ENCODE data around the gene ADK.
A peak's percentile ranks its signal among the peaks of the same experiment; 100 is the strongest.

ADK gene

DNA sequence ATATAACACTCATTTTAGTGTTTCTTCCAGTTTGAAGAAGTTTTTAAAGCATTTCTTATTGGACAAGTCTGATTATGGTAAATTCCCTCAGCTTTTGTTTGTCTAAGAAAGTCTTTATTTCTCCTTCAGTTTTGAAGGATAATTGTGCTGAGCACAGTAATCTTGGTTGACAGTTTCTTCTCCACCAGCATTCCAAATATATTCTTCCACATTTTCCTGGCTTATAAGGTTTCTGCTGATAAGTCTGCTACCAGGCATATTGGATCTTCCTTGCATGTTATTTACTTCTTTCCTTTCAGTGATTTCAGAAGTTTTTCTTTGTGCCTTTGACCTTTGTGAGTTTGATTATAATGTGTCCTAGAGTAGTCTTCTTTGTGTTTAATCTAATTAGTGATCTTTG lies 210.7 kb downstream of the ADK start:
- Histone ChIP-seq H3K27me3 (ENCODE audit: low read depth) (no peaks in the 10 kb centered on the region), H3K9me3 (no peaks in the 10 kb centered on the region; the same call in 1 of the 2 replicates), H3K4me3 (no peak overlapping the region), H3K4me1 (no peaks in the 10 kb centered on the region), H3K36me3 (replicated peaks) (no peaks in the 10 kb centered on the region)
- in situ Hi-C loops (cut with MboI; ENCODE audit: low sequenced_read_pairs), result no loop called here
- DNase-seq (ENCODE audit: low spot score in 2 of 2), result no peak

DNA sequence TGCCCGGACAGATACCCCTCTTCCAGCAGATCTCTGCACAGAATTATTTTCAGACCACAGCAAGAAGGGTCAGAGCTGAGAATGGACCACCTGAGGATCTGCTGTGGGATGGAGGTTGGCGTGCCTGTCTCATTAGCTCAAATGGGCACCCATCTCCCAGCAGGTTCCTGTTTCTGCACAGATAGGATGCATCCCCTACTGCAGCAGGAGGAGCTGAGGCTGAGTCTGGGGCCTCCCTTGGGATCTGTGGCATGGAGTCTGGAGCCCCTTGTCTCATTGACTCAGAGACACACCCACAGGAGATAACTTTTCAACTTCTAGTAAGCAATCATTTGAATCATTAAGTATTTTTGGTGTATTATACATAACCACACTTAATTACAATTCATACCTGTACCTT lies 212.7 kb downstream of the ADK start:
- no peak for DNase-seq (ENCODE audit: low spot score in 2 of 2)
- Histone ChIP-seq H3K27me3 (ENCODE audit: low read depth) (no peaks in the 10 kb centered on the region), H3K36me3 (replicated peaks) (no peaks in the 10 kb centered on the region), H3K9me3 (no peaks in the 10 kb centered on the region; the same call in 1 of the 2 replicates), H3K4me1 (no peaks in the 10 kb centered on the region), H3K4me3 (no peak overlapping the region)
- in situ Hi-C loops (cut with MboI; ENCODE audit: low sequenced_read_pairs), result no loop called here

DNA sequence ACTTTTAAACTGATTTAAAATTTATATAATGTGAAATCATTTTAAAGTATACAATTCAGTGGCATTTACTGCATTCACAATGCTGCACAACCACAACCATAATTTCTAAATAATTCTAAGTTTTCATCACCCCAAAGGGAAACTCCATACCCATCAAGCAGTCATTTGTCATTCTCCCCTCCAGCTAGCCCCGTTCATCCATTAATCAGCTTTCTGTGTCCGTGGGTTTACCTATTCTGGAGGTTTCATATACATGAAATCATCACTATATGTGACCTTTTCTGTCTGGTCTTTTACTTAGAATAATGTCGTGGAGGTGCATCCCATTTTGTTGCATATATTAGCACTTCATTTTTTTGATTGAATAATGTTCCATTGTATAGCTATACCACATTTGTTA lies 214.1 kb downstream of the ADK start:
- Histone ChIP-seq H3K4me3 (no peak overlapping the region), H3K36me3 (replicated peaks) (no peaks in the 10 kb centered on the region), H3K27me3 (ENCODE audit: low read depth) (no peaks in the 10 kb centered on the region), H3K4me1 (no peaks in the 10 kb centered on the region), H3K9me3 (no peaks in the 10 kb centered on the region; the same call in 1 of the 2 replicates)
- DNase-seq (ENCODE audit: low spot score in 2 of 2), result no peak
- in situ Hi-C loops (cut with MboI; ENCODE audit: low sequenced_read_pairs), result no loop called here

DNA sequence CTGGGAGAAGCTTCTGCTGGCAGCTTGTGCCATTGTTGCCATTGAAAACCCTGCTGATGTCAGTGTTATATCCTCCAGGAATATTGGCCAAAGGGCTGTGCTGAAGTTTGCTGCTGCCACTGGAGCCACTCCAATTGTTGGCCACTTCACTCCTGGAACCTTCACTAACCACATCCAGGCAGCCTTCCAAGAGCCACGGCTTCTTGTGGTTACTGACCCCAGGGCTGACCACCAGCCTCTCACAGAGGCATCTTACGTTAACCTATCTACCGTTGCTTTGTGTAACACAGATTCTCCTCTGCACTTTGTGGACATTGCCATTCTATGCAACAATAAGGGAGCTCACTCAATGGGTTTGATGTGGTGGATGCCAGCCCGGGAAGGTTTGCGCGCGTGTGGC lies 220.7 kb downstream of the ADK start:
- H3K4me1 ChIP-seq, result no peaks in the 10 kb centered on the region
- DNase-seq (ENCODE audit: low spot score in 2 of 2), result no peak
- H3K9me3 ChIP-seq, result no peaks in the 10 kb centered on the region
- in situ Hi-C loops (cut with MboI; ENCODE audit: low sequenced_read_pairs), result no loop called here
- H3K36me3 ChIP-seq (replicated peaks), result no peaks in the 10 kb centered on the region
- no peaks in the 10 kb centered on the region for H3K27me3 ChIP-seq (ENCODE audit: low read depth)
- H3K4me3 ChIP-seq, result no peak overlapping the region

DNA sequence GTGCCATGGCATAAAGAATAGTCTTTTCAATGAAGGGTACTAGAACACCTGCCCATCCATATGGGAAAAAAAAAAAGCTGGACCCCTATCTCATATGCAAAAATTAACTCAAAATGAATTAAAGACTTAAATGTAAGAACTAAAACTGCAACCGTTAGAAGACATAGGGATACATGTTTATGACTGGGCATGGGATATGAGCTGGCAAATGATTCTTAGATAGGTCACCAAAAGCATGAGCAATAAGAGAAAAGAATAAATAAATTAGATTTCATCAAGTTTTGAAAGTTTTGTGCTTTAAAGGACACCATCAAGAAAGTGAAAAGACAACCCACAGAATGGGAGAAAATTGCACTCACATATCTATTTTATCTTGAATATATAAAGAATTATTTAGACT lies 222.0 kb downstream of the ADK start:
- H3K27me3 ChIP-seq (ENCODE audit: low read depth), result no peaks in the 10 kb centered on the region
- H3K9me3 ChIP-seq, result no peaks in the 10 kb centered on the region
- H3K36me3 ChIP-seq (replicated peaks), result no peaks in the 10 kb centered on the region; the same call in 1 of the 2 replicates
- DNase-seq (ENCODE audit: low spot score in 2 of 2), result no peak
- in situ Hi-C loops (cut with MboI; ENCODE audit: low sequenced_read_pairs), result no loop called here
- no peaks in the 10 kb centered on the region for H3K4me1 ChIP-seq
- no peak overlapping the region for H3K4me3 ChIP-seq

DNA sequence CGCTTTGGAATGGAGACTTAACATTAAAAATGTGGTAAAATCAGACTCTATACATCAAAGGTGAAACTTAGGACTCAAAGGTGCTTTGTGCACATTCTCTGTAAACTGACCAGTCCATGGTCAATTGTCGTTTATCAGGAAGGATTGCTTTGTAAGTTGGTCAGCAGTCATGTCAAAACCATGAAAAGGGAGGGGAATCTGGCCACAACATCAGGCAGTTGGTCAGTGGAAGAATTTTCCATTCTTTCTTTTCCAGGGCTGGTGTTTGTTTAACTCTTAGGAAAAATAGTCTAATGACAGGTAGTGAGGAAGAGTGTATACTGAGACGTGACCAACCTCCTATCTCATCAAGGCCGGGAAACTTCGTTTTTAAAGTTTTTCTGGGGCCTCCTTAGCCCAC lies 226.5 kb downstream of the ADK start:
- in situ Hi-C loops (cut with MboI; ENCODE audit: low sequenced_read_pairs), result no loop called here
- Histone ChIP-seq H3K4me1 (no peaks in the 10 kb centered on the region), H3K36me3 (replicated peaks) (no peaks in the 10 kb centered on the region; the same call in 1 of the 2 replicates), H3K9me3 (no peaks in the 10 kb centered on the region), H3K4me3 (no peak overlapping the region), H3K27me3 (ENCODE audit: low read depth) (no peaks in the 10 kb centered on the region)
- no peak for DNase-seq (ENCODE audit: low spot score in 2 of 2)

DNA sequence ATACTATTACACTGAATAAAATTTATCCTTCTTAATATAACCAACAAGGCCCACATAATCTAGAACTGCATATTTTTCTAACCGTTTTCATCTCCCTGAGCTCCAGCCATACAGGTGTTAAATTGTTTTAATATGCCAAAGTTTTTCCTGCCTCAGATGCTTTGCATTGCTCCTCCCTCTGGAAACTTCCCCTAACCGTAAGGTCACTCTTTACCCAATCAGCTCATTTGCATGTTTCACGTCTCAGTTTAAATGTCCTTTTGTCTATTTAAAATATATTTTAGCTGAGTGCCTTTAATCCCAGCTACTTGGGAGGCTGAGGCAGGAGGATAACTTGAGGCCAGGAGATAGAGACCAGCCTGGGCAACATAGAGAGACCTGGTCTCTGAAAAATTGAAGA lies 228.5 kb downstream of the ADK start:
- H3K4me1 ChIP-seq, result no peaks in the 10 kb centered on the region; the same call in 1 of the 2 replicates
- no peaks in the 10 kb centered on the region for H3K9me3 ChIP-seq
- no peaks in the 10 kb centered on the region for H3K27me3 ChIP-seq (ENCODE audit: low read depth)
- no peak overlapping the region for H3K4me3 ChIP-seq
- no peaks in the 10 kb centered on the region; the same call in 1 of the 2 replicates for H3K36me3 ChIP-seq (replicated peaks)
- DNase-seq (ENCODE audit: low spot score in 2 of 2), result no peak
- in situ Hi-C loops (cut with MboI; ENCODE audit: low sequenced_read_pairs), result no loop called here

DNA sequence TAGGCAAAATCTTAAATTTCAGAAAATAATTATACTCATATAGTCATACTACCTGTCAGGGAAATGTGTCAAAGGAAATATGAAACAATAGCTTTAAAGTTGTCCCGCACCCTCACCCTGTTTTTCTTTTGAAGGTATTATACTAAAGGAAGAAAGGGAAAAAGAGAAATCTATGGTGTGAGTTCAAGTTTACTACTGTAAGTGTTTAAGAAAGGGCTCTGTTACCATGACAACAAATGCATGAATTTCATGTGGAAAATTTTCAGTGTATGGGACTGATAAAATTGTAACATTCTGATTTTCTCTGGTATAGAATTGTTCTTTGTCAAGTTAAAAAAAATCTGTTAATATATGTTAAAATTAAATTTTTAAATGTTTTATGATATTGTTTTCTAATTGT lies 229.8 kb downstream of the ADK start:
- in situ Hi-C loops (cut with MboI; ENCODE audit: low sequenced_read_pairs), result no loop called here
- no peak for DNase-seq (ENCODE audit: low spot score in 2 of 2)

DNA sequence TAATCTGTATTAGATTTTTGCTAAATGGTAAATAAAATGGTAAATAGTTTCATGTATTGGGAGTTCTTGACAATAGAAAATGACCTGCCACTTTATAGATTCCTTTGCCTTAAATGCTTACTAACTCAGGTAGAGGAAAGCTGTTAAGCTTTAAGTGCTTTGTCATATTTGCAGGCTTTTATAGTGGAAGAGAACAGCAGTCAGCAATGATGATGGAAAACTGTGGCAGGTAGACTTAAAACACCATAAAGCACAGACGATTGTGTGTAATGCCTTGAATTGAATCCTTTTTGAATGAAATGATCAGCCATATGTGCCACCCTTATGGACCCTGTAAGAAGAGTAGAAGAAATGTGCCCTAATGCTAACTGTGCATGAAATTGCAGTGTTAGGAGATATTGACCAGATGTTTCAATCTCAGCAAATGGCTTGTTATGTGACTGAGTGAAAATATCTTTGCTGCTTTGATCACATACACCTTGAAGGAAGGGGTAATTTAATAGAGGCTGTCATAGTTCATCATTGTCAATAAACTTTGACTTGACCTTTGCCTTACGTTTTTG lies 230.4 kb downstream of the ADK start:
- in situ Hi-C loops (cut with MboI; ENCODE audit: low sequenced_read_pairs), result no loop called here

More for the DNA sequence above, 229.8 kb downstream of the ADK start:
- H3K4me3 ChIP-seq, result no peak overlapping the region
- H3K9me3 ChIP-seq, result no peaks in the 10 kb centered on the region
- peaks cover 3% of the 10 kb centered on the region; the same call in 1 of the 2 replicates for H3K4me1 ChIP-seq
- no peaks in the 10 kb centered on the region for H3K27me3 ChIP-seq (ENCODE audit: low read depth)
- no peaks in the 10 kb centered on the region; the same call in 1 of the 2 replicates for H3K36me3 ChIP-seq (replicated peaks)

DNA sequence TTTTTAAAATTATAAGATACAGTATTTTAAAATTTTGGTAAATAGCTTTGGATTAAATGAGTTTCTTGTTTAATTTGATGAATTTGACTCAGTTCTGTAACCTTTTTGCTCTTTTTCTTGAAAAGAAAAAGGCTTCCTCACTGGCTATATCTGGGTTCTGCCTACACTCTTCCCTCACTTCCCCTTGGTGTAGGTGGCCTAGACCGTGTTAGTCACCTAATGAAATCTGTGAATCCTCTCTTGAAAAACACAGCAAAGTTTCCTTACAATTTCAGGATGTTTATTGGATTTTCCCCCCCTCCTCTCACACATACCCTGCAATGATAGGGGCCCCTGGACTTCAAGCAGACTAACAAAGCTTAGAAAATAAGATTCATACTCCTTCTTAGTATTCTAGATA lies 231.6 kb downstream of the ADK start:
- Histone ChIP-seq H3K9me3 (no peaks in the 10 kb centered on the region), H3K36me3 (replicated peaks) (no peaks in the 10 kb centered on the region), H3K4me3 (no peak overlapping the region), H3K4me1 (peaks cover 3% of the 10 kb centered on the region; the same call in 1 of the 2 replicates), H3K27me3 (ENCODE audit: low read depth) (no peaks in the 10 kb centered on the region)
- DNase-seq (ENCODE audit: low spot score in 2 of 2), result no peak
- in situ Hi-C loops (cut with MboI; ENCODE audit: low sequenced_read_pairs), result no loop called here

More for the DNA sequence above, 230.4 kb downstream of the ADK start:
- Histone ChIP-seq H3K36me3 (replicated peaks) (no peaks in the 10 kb centered on the region; the same call in 1 of the 2 replicates), H3K4me1 (peaks cover 3% of the 10 kb centered on the region; the same call in 1 of the 2 replicates), H3K9me3 (no peaks in the 10 kb centered on the region), H3K27me3 (ENCODE audit: low read depth) (no peaks in the 10 kb centered on the region), H3K4me3 (no peak overlapping the region)
- DNase-seq (ENCODE audit: low spot score in 2 of 2), result no peak

DNA sequence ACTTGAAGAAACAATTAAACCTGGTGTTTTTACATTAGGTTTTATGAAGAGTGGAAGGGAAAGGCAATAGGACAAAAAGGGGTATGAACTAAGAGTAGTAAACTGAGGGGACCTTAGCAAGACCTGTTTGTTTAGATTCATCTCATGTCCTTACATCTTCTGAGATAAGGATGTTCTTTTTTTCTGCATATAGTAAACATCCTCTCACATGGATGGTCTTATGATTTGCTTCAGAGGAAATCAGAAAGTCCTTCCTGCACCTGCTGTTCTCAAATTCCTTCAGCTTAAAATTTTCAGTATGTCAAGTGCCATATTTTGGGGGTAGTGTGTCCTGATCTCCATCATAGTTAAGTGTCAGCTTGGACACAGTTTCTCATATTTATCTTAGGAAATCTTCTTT lies 232.6 kb downstream of the ADK start:
- H3K9me3 ChIP-seq, result no peaks in the 10 kb centered on the region
- no peaks in the 10 kb centered on the region for H3K36me3 ChIP-seq (replicated peaks)
- in situ Hi-C loops (cut with MboI; ENCODE audit: low sequenced_read_pairs), result no loop called here
- H3K4me3 ChIP-seq, result no peak overlapping the region
- H3K4me1 ChIP-seq, result peaks cover 3% of the 10 kb centered on the region; the same call in 1 of the 2 replicates
- H3K27me3 ChIP-seq (ENCODE audit: low read depth), result no peaks in the 10 kb centered on the region
- no peak for DNase-seq (ENCODE audit: low spot score in 2 of 2)

DNA sequence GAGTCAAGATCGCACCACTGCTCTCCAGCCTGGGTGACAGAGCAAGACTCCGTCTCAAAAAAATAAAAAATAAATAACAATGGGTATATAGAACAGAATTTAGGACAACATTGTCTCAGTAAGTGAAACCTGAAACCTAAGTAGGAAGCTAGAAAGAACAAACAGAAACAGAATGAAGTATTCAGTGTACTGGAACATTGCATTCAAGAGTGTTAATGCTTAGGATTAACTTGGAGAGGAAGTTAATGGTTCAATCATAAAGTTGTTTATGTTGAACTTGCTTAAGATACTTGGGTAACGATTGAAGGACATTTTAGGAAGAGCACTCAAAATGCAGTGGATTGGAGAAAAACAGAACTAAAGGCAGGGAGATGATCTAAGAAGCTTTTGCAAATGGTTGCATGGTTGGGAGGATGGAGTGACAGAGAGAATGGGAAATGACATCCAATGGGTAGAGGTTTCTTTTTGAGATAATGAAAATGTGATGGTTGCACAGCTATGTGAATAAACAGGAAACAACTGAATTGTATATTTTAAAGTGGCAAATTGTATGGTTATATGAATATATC lies 233.7 kb downstream of the ADK start:
- in situ Hi-C loops (cut with MboI; ENCODE audit: low sequenced_read_pairs), result no loop called here
- Histone ChIP-seq H3K4me1 (peaks cover 3% of the 10 kb centered on the region; the same call in 1 of the 2 replicates), H3K36me3 (replicated peaks) (no peaks in the 10 kb centered on the region), H3K9me3 (no peaks in the 10 kb centered on the region), H3K27me3 (ENCODE audit: low read depth) (no peaks in the 10 kb centered on the region), H3K4me3 (no peak overlapping the region)
- peak in 1 of 2 experiments; percentile 36 for DNase-seq (ENCODE audit: low spot score in 2 of 2)

DNA sequence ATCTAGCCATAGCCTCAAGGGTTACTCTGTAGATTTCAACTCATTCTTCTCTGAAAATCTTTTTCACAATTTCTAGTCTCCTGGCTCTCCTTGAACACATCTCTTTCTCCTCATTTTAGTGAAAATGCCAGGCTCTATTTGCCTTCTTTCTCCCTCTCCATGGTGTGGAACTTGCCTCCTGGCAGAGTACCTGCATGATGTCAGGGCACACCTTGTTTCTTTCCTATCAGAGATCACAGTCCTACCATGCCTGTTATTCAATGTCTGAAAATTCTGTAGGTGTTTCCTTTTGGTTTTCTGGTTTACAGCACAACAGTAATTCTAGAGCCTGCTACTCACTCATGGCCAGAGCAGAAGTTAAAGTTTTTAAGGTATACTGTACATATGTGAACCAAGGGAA lies 237.8 kb downstream of the ADK start:
- no peak for DNase-seq (ENCODE audit: low spot score in 2 of 2)
- peaks cover 3% of the 10 kb centered on the region; the same call in 1 of the 2 replicates for H3K4me1 ChIP-seq
- H3K9me3 ChIP-seq, result no peaks in the 10 kb centered on the region
- no peaks in the 10 kb centered on the region for H3K27me3 ChIP-seq (ENCODE audit: low read depth)
- in situ Hi-C loops (cut with MboI; ENCODE audit: low sequenced_read_pairs), result no loop called here
- no peaks in the 10 kb centered on the region for H3K36me3 ChIP-seq (replicated peaks)
- H3K4me3 ChIP-seq, result no peak overlapping the region

DNA sequence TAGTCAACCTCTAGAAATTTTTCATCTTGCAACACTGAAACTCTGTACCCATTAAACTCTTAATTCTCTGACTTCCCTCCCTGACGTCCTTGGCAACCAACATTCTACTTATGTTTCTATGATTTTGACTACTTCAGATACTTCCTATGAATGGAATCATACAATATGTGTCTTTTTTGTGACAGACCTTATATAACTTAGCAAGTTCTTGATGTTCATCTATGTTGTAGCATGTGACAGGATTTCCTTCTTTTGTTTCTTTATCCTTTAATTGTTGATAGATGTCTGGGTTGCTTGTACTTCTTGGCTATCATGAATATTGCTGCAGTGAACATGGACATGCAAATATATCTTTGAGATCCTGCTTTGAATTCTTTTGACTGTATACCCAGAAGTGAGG lies 240.8 kb downstream of the ADK start:
- in situ Hi-C loops (cut with MboI; ENCODE audit: low sequenced_read_pairs), result no loop called here
- Histone ChIP-seq H3K27me3 (ENCODE audit: low read depth) (no peaks in the 10 kb centered on the region), H3K4me3 (no peak overlapping the region), H3K4me1 (no peaks in the 10 kb centered on the region), H3K36me3 (replicated peaks) (no peaks in the 10 kb centered on the region), H3K9me3 (no peaks in the 10 kb centered on the region)
- no peak for DNase-seq (ENCODE audit: low spot score in 2 of 2)

Measured in HAP-1 (cell line).